HCT116 (cell line): ENCODE data around the gene CUX1. TPM values are rescaled to one million over a fixed set of nuclear protein-coding genes. Genes with fewer than 3 reads are reported as not detected.

ENCODE experiments used
- ATAC-seq: fragments of 200-7000 bp; cut with Tn5 transposase; 2 replicates; pipeline ENCODE4 v1.9.1; 2020; ENCODE audit warnings: mild to moderate bottlenecking, moderate library complexity
- BruUV-seq: library from RNA; stranded (reverse); fragments of 400-500 nt; replicated peaks from 2 replicates; lab custom pipeline; 2021; lab: Mats Ljungman, UMichigan
- CTCF ChIA-PET: fragments of 300-600 bp; sonication (Branson Sonifier 250); formaldehyde crosslinking; loops from one replicate; lab custom pipeline; 2021; ENCODE audit warnings: antibody characterized with exemption; lab: Charles Lee
- POLR2A ChIA-PET: fragments of 300-600, 350-600 bp; sonication (Branson Sonifier 250); formaldehyde crosslinking; loops from one replicate; lab custom pipeline; 2021; ENCODE audit warnings: antibody characterized with exemption; lab: Charles Lee
- RAD21 ChIA-PET, 2 experiments: fragments of 300-600 bp; sonication (Branson Sonifier 250); formaldehyde crosslinking; loops; one replicate each; lab custom pipeline; 2023; ENCODE audit warnings: low total read pairs in 2 of 2; ENCODE audit not compliant: uncharacterized antibody in 2 of 2, unreplicated experiment in 2 of 2, low non-redundant PET in 1 of 2; lab: Charles Lee
- DNase-seq: peaks from one replicate; pipeline ENCODE4 v3.0.0-alpha.2; 2010; ENCODE audit warnings: low read depth, low spot score
- H2AFZ ChIP-seq: fragments of 200-600 bp; shearing (Covaris generic), sonication (generic); 2 replicates; pipeline ENCODE4 v1.6.1; 2017; ENCODE audit warnings: low read depth, mixed run types, mixed read lengths, antibody characterized with exemption, low read length; ENCODE audit not compliant: poor library complexity, severe bottlenecking
- H3K27ac ChIP-seq: 2 replicates; pipeline ENCODE4 v1.5.1; 2012; ENCODE audit warnings: low read depth, low read length
- H3K27me3 ChIP-seq: fragments of 200-600 bp; sonication (generic); 2 replicates; pipeline ENCODE4 v1.6.1; 2016; ENCODE audit warnings: mixed run types, low read length, mixed read lengths; ENCODE audit not compliant: insufficient read depth
- H3K36me3 ChIP-seq, 2 experiments: fragments of 200-500 bp in 1 of 2; fragments of 200-600 bp in 1 of 2; sonication (Bioruptor generic) in 1 of 2; sonication (generic) in 1 of 2; 2 replicates each; pipeline versions ENCODE4 v1.5.1 to v1.6.1; 2014 to 2016; ENCODE audit warnings: low read length in 2 of 2, inconsistent platforms in 1 of 2, mixed read lengths in 1 of 2, mixed run types in 1 of 2; ENCODE audit not compliant: insufficient read depth in 2 of 2, control insufficient read depth in 1 of 2
- H3K4me1 ChIP-seq, 2 experiments: fragments of 200-600 bp in 1 of 2; sonication (generic) in 1 of 2; 2 replicates each; pipeline versions ENCODE4 v1.5.1 to v1.6.1; 2012 to 2017; ENCODE audit warnings: low read length in 2 of 2, inconsistent platforms in 1 of 2, mild to moderate bottlenecking in 1 of 2, mixed read lengths in 1 of 2, mixed run types in 1 of 2, moderate library complexity in 1 of 2; ENCODE audit not compliant: insufficient read depth in 2 of 2, control insufficient read depth in 1 of 2
- H3K4me2 ChIP-seq: fragments of 200-600 bp; sonication (generic); 2 replicates; pipeline ENCODE4 v1.6.1; 2017; ENCODE audit warnings: mixed run types, low read length, mixed read lengths
- H3K4me3 ChIP-seq, 2 experiments: fragments of 200-600 bp in 1 of 2; sonication (generic) in 1 of 2; replicated peaks in 1 of 2; 2 replicates each; pipeline ENCODE4 v1.5.1; 2011 to 2016; ENCODE audit warnings: low read length in 2 of 2, control low read depth in 1 of 2, low read depth in 1 of 2, mild to moderate bottlenecking in 1 of 2, mixed read lengths in 1 of 2, mixed run types in 1 of 2
- H3K79me2 ChIP-seq: fragments of 200-600 bp; sonication (generic); 2 replicates; pipeline ENCODE4 v1.6.1; 2017; ENCODE audit warnings: mild to moderate bottlenecking, mixed run types, low read length, moderate library complexity, mixed read lengths; ENCODE audit not compliant: insufficient read depth
- H3K9ac ChIP-seq: fragments of 200-600 bp; sonication (generic); 2 replicates; pipeline ENCODE4 v1.6.1; 2016; ENCODE audit warnings: low read length, mixed read lengths
- H3K9me2 ChIP-seq: fragments of 200-600 bp; sonication (generic), shearing (Covaris generic); 2 replicates; pipeline ENCODE4 v1.6.1; 2017; ENCODE audit warnings: mixed run types, mild to moderate bottlenecking, moderate library complexity; ENCODE audit not compliant: insufficient read depth
- H3K9me3 ChIP-seq, 2 experiments: fragments of 200-500 bp in 1 of 2; fragments of 200-600 bp in 1 of 2; sonication (Bioruptor generic) in 1 of 2; sonication (generic) in 1 of 2; 2 replicates each; pipeline ENCODE4 v1.6.1; 2014 to 2017; ENCODE audit warnings: low read length in 2 of 2, mixed read lengths in 2 of 2, inconsistent platforms in 1 of 2, low read depth in 1 of 2, mild to moderate bottlenecking in 1 of 2, mixed run types in 1 of 2, moderate library complexity in 1 of 2; ENCODE audit not compliant: control insufficient read depth in 1 of 2, insufficient read depth in 1 of 2
- H4K20me1 ChIP-seq: fragments of 200-600 bp; sonication (generic), shearing (Covaris generic); 2 replicates; pipeline ENCODE4 v1.6.1; 2017; ENCODE audit warnings: mixed run types, mild to moderate bottlenecking, moderate library complexity; ENCODE audit not compliant: insufficient read depth
- ATF3 ChIP-seq: IDR thresholded peaks from 2 replicates; pipeline ENCODE4 v1.6.1; 2012
- CBX3 ChIP-seq: IDR thresholded peaks from 2 replicates; pipeline ENCODE4 v1.6.1; 2012; ENCODE audit warnings: low read depth
- CEBPB ChIP-seq: IDR thresholded peaks from 2 replicates; pipeline ENCODE4 v1.6.1; 2012; ENCODE audit warnings: low read depth
- EGR1 ChIP-seq: IDR thresholded peaks from 2 replicates; pipeline ENCODE4 v1.6.1; 2012; ENCODE audit warnings: low read depth
- ELF1 ChIP-seq: IDR thresholded peaks from 2 replicates; pipeline ENCODE4 v1.6.1; 2012; ENCODE audit warnings: low read depth, borderline replicate concordance
- EZH2phosphoT487 ChIP-seq: fragments of 200-600 bp; IDR thresholded peaks from 2 replicates; pipeline ENCODE4 v1.6.1; 2018; ENCODE audit warnings: antibody characterized with exemption, borderline replicate concordance
- FOSL1 ChIP-seq: IDR thresholded peaks from 2 replicates; pipeline ENCODE4 v1.6.1; 2012; ENCODE audit warnings: low read depth
- JUND ChIP-seq: IDR thresholded peaks from 2 replicates; pipeline ENCODE4 v1.6.1; 2012
- MAX ChIP-seq: IDR thresholded peaks from 2 replicates; pipeline ENCODE4 v1.6.1; 2012
- POLR2A ChIP-seq: IDR thresholded peaks from 2 replicates; pipeline ENCODE4 v1.7.0; 2011; ENCODE audit warnings: borderline replicate concordance; ENCODE audit not compliant: insufficient read depth, insufficient read length; ENCODE audit errors: extremely low read depth
- POLR2AphosphoS5 ChIP-seq: IDR thresholded peaks from 2 replicates; pipeline ENCODE4 v1.6.1; 2011; ENCODE audit warnings: mild to moderate bottlenecking, low read depth, low read length, moderate library complexity
- SIN3A ChIP-seq: IDR thresholded peaks from 2 replicates; pipeline ENCODE4 v1.6.1; 2012; ENCODE audit warnings: low read depth
- SP1 ChIP-seq: IDR thresholded peaks from 2 replicates; pipeline ENCODE4 v1.6.1; 2012; ENCODE audit warnings: low read depth
- SRF ChIP-seq: IDR thresholded peaks from 2 replicates; pipeline ENCODE4 v1.6.1; 2012; ENCODE audit warnings: low read depth
- TCF7L2 ChIP-seq: IDR thresholded peaks from 2 replicates; pipeline ENCODE4 v1.7.0; 2011; ENCODE audit warnings: borderline replicate concordance, inconsistent platforms; ENCODE audit not compliant: insufficient read depth, insufficient read length; ENCODE audit errors: extremely low read depth
- ZFX ChIP-seq: fragments of 450-650 bp; IDR thresholded peaks from 2 replicates; pipeline ENCODE4 v1.6.1; 2017
- intact Hi-C: fragments of 100-400 bp; cut with micrococcal nuclease; formaldehyde crosslinking; loops from 2 replicates; pipeline ENCODE4 v1.10.0; 2022
- total RNA-seq: library from RNA; stranded (reverse); gene quantifications from one replicate; pipeline ENCODE4 v1.2.1, GENCODE V29; 2021; ENCODE audit not compliant: unreplicated experiment
- TF ChIP-seq, protein P1 (sequence below): IDR thresholded peaks from 2 replicates; pipeline ENCODE4 v1.6.1; 2011; ENCODE audit warnings: mild to moderate bottlenecking, low read length, moderate library complexity; ENCODE audit not compliant: insufficient replicate concordance; ENCODE audit errors: extremely low read depth

The CUX1 gene
- total RNA-seq, 1 experiment from 2014 or later: 68.9 TPM

- peak overlapping the region; percentile 18 for H3K9ac ChIP-seq
- H3K9me3 ChIP-seq: no peaks in the 10 kb centered on the region
- H3K4me3 ChIP-seq: no peak overlapping the region
- no peaks in the 10 kb centered on the region for H3K36me3 ChIP-seq
- POLR2A ChIA-PET: no interaction called here
- peak overlapping the region; percentile 68 for H3K4me2 ChIP-seq
- ATAC-seq: no peak
- H3K4me1 ChIP-seq: peaks cover 46 to 61% of the 10 kb centered on the region in 2 experiments
- TF ChIP-seq SRF: no peak
- TF ChIP-seq POLR2AphosphoS5: no peak
- no peak for TF ChIP-seq CEBPB
- TF ChIP-seq ATF3: no peak
- TF ChIP-seq JUND: no peak
- no peak for TF ChIP-seq SP1
- TF ChIP-seq EZH2phosphoT487: no peak
- no peak for TF ChIP-seq ZFX
- TF ChIP-seq CBX3: no peak
- TF ChIP-seq FOSL1: no peak
- TF ChIP-seq ELF1: no peak
- TF ChIP-seq POLR2A: no peak
- TF ChIP-seq EGR1: no peak
- TF ChIP-seq, all 23 proteins: peak for 0
- DNase-seq: no peak
- Histone ChIP-seq H4K20me1 (no peaks in the 10 kb centered on the region), H3K79me2 (peaks cover 8% of the 10 kb centered on the region; the same call in 1 of the 2 replicates), H2AFZ (no peak overlapping the region), H3K27ac (peak overlapping the region; percentile 11), H3K9me2 (no peaks in the 10 kb centered on the region), H3K27me3 (no peaks in the 10 kb centered on the region)
- ChIA-PET RAD21 (no interaction called here), CTCF (no interaction called here)
- BruUV-seq: no TSS peak
- intact Hi-C loops: no loop called here
Measured at GRCh38 chr7:102061981-102062390, 244.6 kb downstream of the CUX1 start.

- Histone ChIP-seq H3K4me3 (peak overlapping the region in 1 of 2 experiments; percentile 18; a peak in 2 of 4 replicates), H3K27ac (peak overlapping the region; percentile 79), H3K36me3 (no peaks in the 10 kb centered on the region), H4K20me1 (no peaks in the 10 kb centered on the region), H3K9me2 (no peaks in the 10 kb centered on the region), H3K79me2 (peaks cover 8% of the 10 kb centered on the region; the same call in 1 of the 2 replicates), H3K9ac (peak overlapping the region; percentile 57), H3K9me3 (no peaks in the 10 kb centered on the region), H3K27me3 (no peaks in the 10 kb centered on the region), H3K4me2 (peak overlapping the region; percentile 68), H2AFZ (no peak overlapping the region), H3K4me1 (peaks cover 46 to 59% of the 10 kb centered on the region in 2 experiments)
- BruUV-seq: no TSS peak
- ChIA-PET POLR2A (interaction anchor here (1.1 to 1.2 kb wide), 2 partner anchors 10 to 26 kb away, joined by 3 to 4 read pairs; no protein-coding TSS in a partner anchor), CTCF (interaction anchor here (0.5 to 0.8 kb wide), 3 partner anchors 13 to 50 kb away, joined by 3 to 4 read pairs (median 3); no protein-coding TSS in a partner anchor), RAD21 (interaction anchor here (1.0 to 1.5 kb wide), 2 partner anchors 25 to 59 kb away, joined by 4 to 6 read pairs; no protein-coding TSS in a partner anchor)
- intact Hi-C loops: no loop called here
- peak; percentile 80 for DNase-seq
- peak; percentile 91 for ATAC-seq
- TF ChIP-seq, protein P1, sequence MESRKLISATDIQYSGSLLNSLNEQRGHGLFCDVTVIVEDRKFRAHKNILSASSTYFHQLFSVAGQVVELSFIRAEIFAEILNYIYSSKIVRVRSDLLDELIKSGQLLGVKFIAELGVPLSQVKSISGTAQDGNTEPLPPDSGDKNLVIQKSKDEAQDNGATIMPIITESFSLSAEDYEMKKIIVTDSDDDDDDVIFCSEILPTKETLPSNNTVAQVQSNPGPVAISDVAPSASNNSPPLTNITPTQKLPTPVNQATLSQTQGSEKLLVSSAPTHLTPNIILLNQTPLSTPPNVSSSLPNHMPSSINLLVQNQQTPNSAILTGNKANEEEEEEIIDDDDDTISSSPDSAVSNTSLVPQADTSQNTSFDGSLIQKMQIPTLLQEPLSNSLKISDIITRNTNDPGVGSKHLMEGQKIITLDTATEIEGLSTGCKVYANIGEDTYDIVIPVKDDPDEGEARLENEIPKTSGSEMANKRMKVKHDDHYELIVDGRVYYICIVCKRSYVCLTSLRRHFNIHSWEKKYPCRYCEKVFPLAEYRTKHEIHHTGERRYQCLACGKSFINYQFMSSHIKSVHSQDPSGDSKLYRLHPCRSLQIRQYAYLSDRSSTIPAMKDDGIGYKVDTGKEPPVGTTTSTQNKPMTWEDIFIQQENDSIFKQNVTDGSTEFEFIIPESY: no peak
- TF ChIP-seq SRF (no peak), SIN3A (peak; percentile 87), SP1 (peak; percentile 82), ELF1 (no peak), ZFX (no peak), MAX (peak; percentile 92), ATF3 (no peak), JUND (peak; percentile 47), TCF7L2 (no peak)
Measured at GRCh38 chr7:102063690-102064180, 246.3 kb downstream of the CUX1 start.
